ENCODE data around the gene CUEDC2.

The CUEDC2 gene

GRCh38 chr10:102432162-102432950, at the start of gene CUEDC2:
Gene CUEDC2, minus strand, starts transcription at chr10:102432574. Its CDS starts 7,386 bp downstream, at chr10:102425188.
- peak; percentile 99 for DNase-seq (ENCODE audit: low read depth, low spot score)

GRCh38 chr10:102480396-102480795, 48.0 kb upstream of the CUEDC2 start:
- DNase-seq (ENCODE audit: low read depth, low spot score): no peak

- DNase-seq (ENCODE audit: low read depth, low spot score): no peak
Measured at GRCh38 chr10:102479651-102480050, 47.3 kb upstream of the CUEDC2 start.

GRCh38 chr10:102476466-102477141, 44.2 kb upstream of the CUEDC2 start:
- peak; percentile 30 for DNase-seq (ENCODE audit: low read depth, low spot score)

GRCh38 chr10:102475451-102476040, 43.2 kb upstream of the CUEDC2 start:
- no peak for DNase-seq (ENCODE audit: low read depth, low spot score)

- DNase-seq (ENCODE audit: low read depth, low spot score): no peak
Measured at GRCh38 chr10:102473445-102474331, 41.3 kb upstream of the CUEDC2 start.

- DNase-seq (ENCODE audit: low read depth, low spot score): no peak
Measured at GRCh38 chr10:102470579-102471546, 38.5 kb upstream of the CUEDC2 start.

- DNase-seq (ENCODE audit: low read depth, low spot score): no peak
Measured at GRCh38 chr10:102468683-102469082, 36.3 kb upstream of the CUEDC2 start.

- DNase-seq (ENCODE audit: low read depth, low spot score): no peak
Measured at GRCh38 chr10:102467971-102468438, 35.6 kb upstream of the CUEDC2 start.

- DNase-seq (ENCODE audit: low read depth, low spot score): no peak
Measured at GRCh38 chr10:102467318-102467717, 34.9 kb upstream of the CUEDC2 start.

- DNase-seq (ENCODE audit: low read depth, low spot score): no peak
Measured at GRCh38 chr10:102465466-102465865, 33.1 kb upstream of the CUEDC2 start.

GRCh38 chr10:102463983-102464382, 31.6 kb upstream of the CUEDC2 start:
- no peak for DNase-seq (ENCODE audit: low read depth, low spot score)

GRCh38 chr10:102462512-102463054, 30.2 kb upstream of the CUEDC2 start:
- DNase-seq (ENCODE audit: low read depth, low spot score): no peak

- peak; percentile 97 for DNase-seq (ENCODE audit: low read depth, low spot score)
Measured at GRCh38 chr10:102461187-102462054, 29.0 kb upstream of the CUEDC2 start.

- no peak for DNase-seq (ENCODE audit: low read depth, low spot score)
Measured at GRCh38 chr10:102460836-102461186, 28.4 kb upstream of the CUEDC2 start.

- no peak for DNase-seq (ENCODE audit: low read depth, low spot score)
Measured at GRCh38 chr10:102458656-102459055, 26.3 kb upstream of the CUEDC2 start.

GRCh38 chr10:102457591-102458150, 25.3 kb upstream of the CUEDC2 start:
- no peak for DNase-seq (ENCODE audit: low read depth, low spot score)

- DNase-seq (ENCODE audit: low read depth, low spot score): peak; percentile 78
Measured at GRCh38 chr10:102455893-102456471, 23.6 kb upstream of the CUEDC2 start.

All from astrocyte of the hippocampus (primary cell).